GM18517 (cell line): ENCODE results near the gene ASCC1.

ENCODE experiments used
- ATAC-seq: cut with Tn5 transposase; IDR thresholded peaks from one replicate; pipeline ENCODE4 v1.9.1; 2021; ENCODE audit warnings: mild to moderate bottlenecking, moderate library complexity; ENCODE audit not compliant: unreplicated experiment

ASCC1 gene

GRCh38 chr10:72105098-72105475 is 111.0 kb downstream of the ASCC1 start:
- ATAC-seq: no peak

GRCh38 chr10:72104472-72105097 is 111.5 kb downstream of the ASCC1 start:
- no peak for ATAC-seq

- ATAC-seq: no peak
Observed at GRCh38 chr10:72099600-72099921, 116.5 kb downstream of the ASCC1 start.

GRCh38 chr10:72098836-72099599 is 117.1 kb downstream of the ASCC1 start:
- ATAC-seq: no peak

DNA sequence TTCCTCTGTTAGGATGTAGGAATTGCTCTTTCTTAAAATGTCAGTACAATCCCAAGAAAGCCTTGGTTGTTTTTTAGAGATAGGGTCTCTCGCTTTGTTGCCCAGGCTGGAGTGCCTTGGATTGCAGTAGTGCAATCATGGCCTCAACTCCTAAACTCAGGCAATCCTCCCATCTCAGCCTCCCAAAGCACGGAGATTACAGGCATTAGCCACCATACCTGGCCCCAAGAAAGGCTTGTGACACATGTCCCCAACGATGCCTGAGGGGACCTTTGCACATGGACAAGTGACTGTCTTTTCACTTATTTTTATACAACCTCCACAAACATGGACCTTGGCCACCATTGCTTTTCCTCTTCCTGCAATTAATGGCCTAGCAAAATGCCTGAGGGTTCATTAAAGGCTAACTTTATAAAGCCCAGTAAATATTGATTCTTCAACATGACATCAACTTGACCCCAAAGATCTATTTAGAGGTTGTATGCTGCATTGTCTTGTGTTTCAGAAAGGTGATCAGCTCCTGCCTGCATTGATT is 117.7 kb downstream of the ASCC1 start:
- ATAC-seq: no peak

- no peak for ATAC-seq
Observed at GRCh38 chr10:72097448-72098300, 118.4 kb downstream of the ASCC1 start.

GRCh38 chr10:72096115-72097000 is 119.7 kb downstream of the ASCC1 start:
- ATAC-seq: no peak

GRCh38 chr10:72095195-72095594 is 120.9 kb downstream of the ASCC1 start:
- no peak for ATAC-seq

- no peak for ATAC-seq
Observed at GRCh38 chr10:72094574-72094973, 121.5 kb downstream of the ASCC1 start.

DNA sequence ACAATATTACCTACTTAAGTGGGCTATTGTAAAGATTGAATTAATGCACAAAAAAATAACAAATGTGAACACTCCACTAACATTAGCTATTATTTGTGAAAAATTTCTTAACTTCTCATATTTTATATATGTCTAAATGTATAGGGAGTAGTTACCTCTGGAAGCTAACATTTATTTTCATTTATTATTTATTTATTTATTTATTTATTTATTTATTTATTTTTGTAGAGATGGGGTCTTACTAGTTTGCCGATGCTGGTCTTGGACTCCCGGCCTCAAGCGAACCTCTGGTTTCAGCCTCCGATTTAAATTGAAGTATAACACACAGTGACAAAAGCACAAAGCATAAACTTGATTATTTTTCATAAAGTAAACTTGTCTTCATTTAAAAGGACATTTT is 122.6 kb downstream of the ASCC1 start:
- no peak for ATAC-seq

GRCh38 chr10:72092987-72093386 is 123.1 kb downstream of the ASCC1 start:
- ATAC-seq: no peak

DNA sequence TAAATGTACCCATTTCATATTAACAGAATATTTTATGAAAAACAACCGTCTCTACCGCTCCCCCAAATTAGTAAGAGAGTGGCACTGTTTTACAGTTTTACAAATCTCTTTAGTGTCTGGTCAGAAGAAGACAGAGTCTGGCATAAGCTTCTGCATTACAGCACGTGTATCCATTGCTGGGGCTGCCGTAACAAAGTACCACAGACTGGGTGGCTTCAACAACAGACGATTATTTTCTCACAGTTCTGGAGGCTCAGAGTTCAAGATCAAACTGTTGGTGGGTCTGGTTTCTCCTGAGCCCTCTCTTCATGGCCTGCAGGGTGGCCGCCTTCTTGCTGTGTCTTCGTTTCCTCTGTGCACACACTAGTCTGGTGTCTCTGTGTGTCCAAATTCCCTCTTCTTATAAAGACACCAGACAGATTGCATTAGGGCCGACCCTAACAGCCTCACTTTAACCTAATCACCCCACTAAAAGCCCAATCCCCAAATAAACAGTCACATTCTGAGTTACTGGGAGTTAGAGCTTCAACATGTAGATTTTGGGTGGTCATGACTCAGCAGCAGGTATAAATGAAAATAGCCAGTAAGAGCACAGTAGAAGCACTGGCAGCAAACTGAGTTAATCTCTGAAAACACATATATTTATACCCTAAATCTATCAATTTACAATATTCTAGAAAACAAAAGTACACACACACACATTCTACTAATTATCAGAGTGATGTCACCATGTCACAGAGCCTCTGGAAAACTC is 123.7 kb downstream of the ASCC1 start:
- ATAC-seq: no peak

GRCh38 chr10:72090326-72090725 is 125.8 kb downstream of the ASCC1 start:
- no peak for ATAC-seq

DNA sequence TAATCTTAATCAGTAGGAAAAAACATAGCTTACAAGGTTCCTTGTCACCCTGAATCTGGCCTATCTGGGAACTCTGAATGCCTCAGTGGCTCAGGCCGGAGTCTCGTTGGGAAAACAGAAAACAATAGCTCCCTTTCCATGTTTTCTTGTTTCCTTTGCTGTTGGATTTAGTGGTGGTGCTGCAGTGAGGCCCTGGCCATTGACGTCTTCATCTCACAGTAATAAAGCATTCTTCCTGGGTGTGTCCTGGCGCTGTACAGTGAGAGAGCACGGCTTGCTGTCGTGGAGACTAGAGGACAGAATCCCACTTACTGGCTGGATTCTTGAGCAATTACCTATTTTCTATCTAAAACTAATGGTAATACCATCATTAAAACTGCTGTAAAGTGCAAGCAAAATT is 126.5 kb downstream of the ASCC1 start:
- no peak for ATAC-seq

DNA sequence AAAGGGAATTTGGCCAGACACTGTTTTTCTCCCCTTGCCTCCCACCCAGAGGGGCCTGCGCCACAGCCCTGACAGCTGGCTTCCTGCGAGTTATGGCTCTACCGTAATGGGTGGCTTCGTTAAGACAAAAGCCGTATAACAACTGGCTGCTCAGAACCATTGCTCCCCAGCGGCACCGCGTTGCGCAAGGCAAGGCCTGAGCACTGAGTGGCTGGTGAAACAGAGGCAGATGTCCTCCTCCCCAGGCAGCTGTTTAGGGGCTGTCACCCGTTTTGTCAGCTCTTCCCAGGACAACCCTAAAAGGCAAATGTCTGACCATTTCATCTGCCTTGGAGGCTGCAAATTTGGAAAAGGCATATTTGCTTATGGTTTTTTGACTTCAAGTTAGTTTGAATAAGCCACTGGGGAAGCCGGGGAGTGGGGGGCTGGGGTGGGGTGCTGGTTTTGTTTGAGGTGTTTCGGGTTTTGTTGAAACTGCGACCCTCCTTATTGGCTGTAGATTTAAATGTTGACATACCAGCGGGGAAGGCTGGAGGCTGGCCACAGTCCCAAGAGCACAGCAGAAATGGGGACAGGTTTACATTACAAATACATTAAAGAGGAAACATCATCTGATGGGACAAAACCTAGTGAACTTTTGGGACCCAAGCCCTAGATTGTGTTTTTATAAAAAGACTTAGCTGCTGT is 127.0 kb downstream of the ASCC1 start:
- ATAC-seq: no peak

DNA sequence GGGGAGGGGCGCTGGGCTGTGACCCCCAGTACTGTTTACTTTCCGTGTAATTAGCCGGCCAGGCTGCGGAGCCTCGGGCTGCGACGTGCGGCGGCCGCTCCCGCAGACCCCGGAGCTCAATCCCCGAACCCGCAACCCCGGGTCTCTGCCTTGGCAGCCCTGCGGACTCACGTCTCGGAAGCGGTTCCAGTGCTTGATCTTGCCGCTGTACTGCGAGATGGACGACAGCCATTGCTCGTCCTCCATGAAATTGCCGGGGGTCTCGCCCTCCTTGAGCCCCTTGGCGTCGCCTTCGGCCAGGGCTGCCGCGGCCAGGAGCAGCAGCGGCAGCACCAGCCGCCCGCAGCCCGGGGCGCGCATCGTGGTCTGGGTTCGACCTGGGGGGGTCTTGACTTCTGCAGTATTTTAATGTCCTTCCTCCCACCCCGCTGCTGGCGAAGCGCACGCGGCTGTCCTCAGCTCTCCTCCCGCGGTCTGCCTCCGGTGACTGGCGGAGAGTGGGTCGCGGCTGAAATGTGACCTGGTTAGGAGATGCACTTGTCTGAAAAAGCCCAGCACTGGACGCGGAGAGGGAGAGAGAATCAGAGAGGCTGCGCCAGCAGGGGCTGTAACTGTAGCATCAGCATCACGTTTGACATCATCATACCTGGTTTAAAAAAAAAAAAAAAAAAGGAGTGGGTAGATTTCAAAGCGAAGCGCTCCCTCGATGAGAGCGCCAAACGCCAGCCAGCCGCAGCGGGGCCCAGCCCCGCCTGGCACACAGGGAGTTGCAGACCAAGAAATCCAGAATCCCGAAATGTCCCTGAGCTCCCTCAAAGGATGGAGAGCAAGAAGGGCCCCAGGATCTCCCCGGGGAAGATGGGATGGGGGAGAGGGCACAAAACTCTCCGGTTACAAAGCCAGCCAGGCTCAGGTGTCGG is 127.8 kb downstream of the ASCC1 start, which contains the start of gene SPOCK2:
Gene SPOCK2, minus strand, starts transcription at position 583 of the 920 bp plus-strand sequence. Its CDS starts 223 bp downstream, at position 360.
- ATAC-seq: no peak

DNA sequence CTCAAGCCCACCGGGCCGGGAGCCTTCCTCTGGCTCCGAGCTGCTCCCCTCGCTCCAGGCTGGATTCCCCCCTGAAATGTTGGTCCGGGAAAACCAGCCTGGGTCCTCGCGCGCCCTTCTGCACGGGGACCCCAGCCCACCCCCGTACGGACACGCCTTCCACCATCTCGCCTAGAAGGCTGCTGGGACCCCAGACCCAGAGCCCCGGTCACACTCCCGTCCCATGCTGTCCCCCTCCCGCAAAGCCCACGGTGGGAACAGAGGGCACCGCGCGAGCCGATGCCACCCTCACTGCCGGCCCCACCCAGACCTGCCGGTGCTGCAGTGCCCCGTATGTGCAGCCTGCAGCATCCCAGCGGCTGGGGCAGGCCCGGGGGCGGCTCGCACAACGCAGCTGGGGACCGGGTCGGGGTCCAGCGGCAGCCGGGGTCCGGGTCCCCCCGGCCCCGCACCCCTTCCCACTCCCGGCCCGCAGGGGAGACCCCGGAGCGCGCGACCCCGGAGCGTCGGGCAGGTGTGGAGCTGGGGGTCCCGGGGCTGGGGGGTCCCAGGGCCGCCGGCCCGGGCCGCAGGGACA is 128.6 kb downstream of the ASCC1 start:
- no peak for ATAC-seq
